A549 (cell line): Measurements from ENCODE around the gene PCDH9.

ENCODE experiments used
- CHD4 ChIP-seq: fragments of 200-600 bp; sonication (generic); IDR thresholded peaks from 2 replicates; pipeline ENCODE4 v1.6.1; 2016; ENCODE audit warnings: antibody characterized with exemption, mild to moderate bottlenecking, borderline replicate concordance
- ESRRA ChIP-seq: fragments of 150-350 bp; IDR thresholded peaks from 2 replicates; pipeline ENCODE4 v1.6.1; 2014; ENCODE audit warnings: mild to moderate bottlenecking, low read length, borderline replicate concordance
- JUNB ChIP-seq: fragments of >200 bp; sonication (Bioruptor Twin); formaldehyde crosslinking; IDR thresholded peaks from 2 replicates; pipeline ENCODE4 v1.6.1; 2016
- MAZ ChIP-seq: fragments of 150-350 bp; IDR thresholded peaks from 2 replicates; pipeline ENCODE4 v1.6.1; 2014; ENCODE audit warnings: antibody characterized with exemption, low read depth, low read length, borderline replicate concordance
- POLR2A ChIP-seq: IDR thresholded peaks from 2 replicates; pipeline ENCODE4 v1.6.1; 2012; ENCODE audit warnings: mild to moderate bottlenecking, low read length
- POLR2AphosphoS2 ChIP-seq: conservative IDR thresholded peaks from 2 replicates; pipeline ENCODE4 v1.6.1; 2012; ENCODE audit warnings: low read length, improper control_type of control experiment, inconsistent platforms
- ZFP36 ChIP-seq: fragments of 450-650 bp; IDR thresholded peaks from 2 replicates; pipeline ENCODE4 v1.6.1; 2014; ENCODE audit warnings: borderline replicate concordance; ENCODE audit not compliant: partially characterized antibody
- TF ChIP-seq, protein P1 (sequence below): fragments of >200 bp; sonication (Bioruptor Twin); formaldehyde crosslinking; IDR thresholded peaks from 2 replicates; pipeline ENCODE4 v1.6.1; 2016
- TF ChIP-seq, protein P2 (sequence below): IDR thresholded peaks from 2 replicates; pipeline ENCODE4 v1.6.1; 2012; ENCODE audit warnings: low read depth, borderline replicate concordance
- TF ChIP-seq, protein P3 (sequence below): fragments of >200 bp; sonication (Bioruptor Twin); formaldehyde crosslinking; IDR thresholded peaks from 3 replicates; pipeline ENCODE4 v1.5.1; 2016
- TF ChIP-seq, protein P4 (sequence below): fragments of 250-450 bp; sonication (Bioruptor Pico); IDR thresholded peaks from 2 replicates; pipeline ENCODE4 v1.5.0; 2021; ENCODE audit warnings: mild to moderate bottlenecking, moderate library complexity, borderline replicate concordance
- TF ChIP-seq, protein P5 (sequence below): fragments of 450-650 bp; IDR thresholded peaks from 2 replicates; pipeline ENCODE4 v1.6.1; 2014; ENCODE audit warnings: antibody characterized with exemption
- TF ChIP-seq, protein P6 (sequence below): fragments of 150-350 bp; IDR thresholded peaks from 2 replicates; pipeline ENCODE4 v1.6.1; 2014; ENCODE audit warnings: low read depth, mild to moderate bottlenecking, low read length

DNA sequence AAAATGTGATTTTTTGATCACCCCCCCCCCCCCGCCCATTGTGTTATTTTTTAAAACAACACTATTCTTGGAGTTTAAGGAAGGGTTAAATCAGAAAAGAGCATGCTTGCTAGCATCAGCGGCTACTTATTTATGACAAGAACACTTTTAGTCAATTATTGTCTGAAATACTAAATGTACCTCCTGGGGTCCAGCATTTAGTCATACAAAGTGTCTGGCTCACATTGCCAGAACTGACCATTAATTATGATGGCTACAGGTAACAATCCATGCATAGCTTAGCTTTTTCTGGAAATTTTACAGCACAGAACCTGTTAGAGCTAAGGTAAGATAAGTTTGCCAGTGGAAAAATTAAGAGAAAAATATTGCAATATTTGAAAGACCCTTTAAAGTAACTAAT is 90.1 kb downstream of the PCDH9 start:
- TF ChIP-seq, protein P1, sequence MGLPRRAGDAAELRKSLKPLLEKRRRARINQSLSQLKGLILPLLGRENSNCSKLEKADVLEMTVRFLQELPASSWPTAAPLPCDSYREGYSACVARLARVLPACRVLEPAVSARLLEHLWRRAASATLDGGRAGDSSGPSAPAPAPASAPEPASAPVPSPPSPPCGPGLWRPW, result no peak
- TF ChIP-seq, protein P2, sequence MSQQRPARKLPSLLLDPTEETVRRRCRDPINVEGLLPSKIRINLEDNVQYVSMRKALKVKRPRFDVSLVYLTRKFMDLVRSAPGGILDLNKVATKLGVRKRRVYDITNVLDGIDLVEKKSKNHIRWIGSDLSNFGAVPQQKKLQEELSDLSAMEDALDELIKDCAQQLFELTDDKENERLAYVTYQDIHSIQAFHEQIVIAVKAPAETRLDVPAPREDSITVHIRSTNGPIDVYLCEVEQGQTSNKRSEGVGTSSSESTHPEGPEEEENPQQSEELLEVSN, result no peak
- TF ChIP-seq POLR2A (no peak), ESRRA (no peak), ZFP36 (no peak), POLR2AphosphoS2 (no peak), MAZ (no peak), JUNB (no peak), CHD4 (no peak)
- TF ChIP-seq, protein P3, sequence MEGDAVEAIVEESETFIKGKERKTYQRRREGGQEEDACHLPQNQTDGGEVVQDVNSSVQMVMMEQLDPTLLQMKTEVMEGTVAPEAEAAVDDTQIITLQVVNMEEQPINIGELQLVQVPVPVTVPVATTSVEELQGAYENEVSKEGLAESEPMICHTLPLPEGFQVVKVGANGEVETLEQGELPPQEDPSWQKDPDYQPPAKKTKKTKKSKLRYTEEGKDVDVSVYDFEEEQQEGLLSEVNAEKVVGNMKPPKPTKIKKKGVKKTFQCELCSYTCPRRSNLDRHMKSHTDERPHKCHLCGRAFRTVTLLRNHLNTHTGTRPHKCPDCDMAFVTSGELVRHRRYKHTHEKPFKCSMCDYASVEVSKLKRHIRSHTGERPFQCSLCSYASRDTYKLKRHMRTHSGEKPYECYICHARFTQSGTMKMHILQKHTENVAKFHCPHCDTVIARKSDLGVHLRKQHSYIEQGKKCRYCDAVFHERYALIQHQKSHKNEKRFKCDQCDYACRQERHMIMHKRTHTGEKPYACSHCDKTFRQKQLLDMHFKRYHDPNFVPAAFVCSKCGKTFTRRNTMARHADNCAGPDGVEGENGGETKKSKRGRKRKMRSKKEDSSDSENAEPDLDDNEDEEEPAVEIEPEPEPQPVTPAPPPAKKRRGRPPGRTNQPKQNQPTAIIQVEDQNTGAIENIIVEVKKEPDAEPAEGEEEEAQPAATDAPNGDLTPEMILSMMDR, result no peak
- TF ChIP-seq, protein P4, sequence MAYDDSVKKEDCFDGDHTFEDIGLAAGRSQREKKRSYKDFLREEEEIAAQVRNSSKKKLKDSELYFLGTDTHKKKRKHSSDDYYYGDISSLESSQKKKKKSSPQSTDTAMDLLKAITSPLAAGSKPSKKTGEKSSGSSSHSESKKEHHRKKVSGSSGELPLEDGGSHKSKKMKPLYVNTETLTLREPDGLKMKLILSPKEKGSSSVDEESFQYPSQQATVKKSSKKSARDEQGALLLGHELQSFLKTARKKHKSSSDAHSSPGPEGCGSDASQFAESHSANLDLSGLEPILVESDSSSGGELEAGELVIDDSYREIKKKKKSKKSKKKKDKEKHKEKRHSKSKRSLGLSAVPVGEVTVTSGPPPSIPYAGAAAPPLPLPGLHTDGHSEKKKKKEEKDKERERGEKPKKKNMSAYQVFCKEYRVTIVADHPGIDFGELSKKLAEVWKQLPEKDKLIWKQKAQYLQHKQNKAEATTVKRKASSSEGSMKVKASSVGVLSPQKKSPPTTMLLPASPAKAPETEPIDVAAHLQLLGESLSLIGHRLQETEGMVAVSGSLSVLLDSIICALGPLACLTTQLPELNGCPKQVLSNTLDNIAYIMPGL, result no peak
- TF ChIP-seq, protein P5, sequence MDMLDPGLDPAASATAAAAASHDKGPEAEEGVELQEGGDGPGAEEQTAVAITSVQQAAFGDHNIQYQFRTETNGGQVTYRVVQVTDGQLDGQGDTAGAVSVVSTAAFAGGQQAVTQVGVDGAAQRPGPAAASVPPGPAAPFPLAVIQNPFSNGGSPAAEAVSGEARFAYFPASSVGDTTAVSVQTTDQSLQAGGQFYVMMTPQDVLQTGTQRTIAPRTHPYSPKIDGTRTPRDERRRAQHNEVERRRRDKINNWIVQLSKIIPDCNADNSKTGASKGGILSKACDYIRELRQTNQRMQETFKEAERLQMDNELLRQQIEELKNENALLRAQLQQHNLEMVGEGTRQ, result no peak
- TF ChIP-seq, protein P6, sequence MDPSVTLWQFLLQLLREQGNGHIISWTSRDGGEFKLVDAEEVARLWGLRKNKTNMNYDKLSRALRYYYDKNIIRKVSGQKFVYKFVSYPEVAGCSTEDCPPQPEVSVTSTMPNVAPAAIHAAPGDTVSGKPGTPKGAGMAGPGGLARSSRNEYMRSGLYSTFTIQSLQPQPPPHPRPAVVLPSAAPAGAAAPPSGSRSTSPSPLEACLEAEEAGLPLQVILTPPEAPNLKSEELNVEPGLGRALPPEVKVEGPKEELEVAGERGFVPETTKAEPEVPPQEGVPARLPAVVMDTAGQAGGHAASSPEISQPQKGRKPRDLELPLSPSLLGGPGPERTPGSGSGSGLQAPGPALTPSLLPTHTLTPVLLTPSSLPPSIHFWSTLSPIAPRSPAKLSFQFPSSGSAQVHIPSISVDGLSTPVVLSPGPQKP, result no peak
